Measurements from ENCODE around the gene FCN1. TPM values are rescaled to one million over a fixed set of nuclear protein-coding genes. Genes with fewer than 3 reads are reported as not detected.

FCN1 gene
- polyA plus RNA-seq, 1 of the 3 experiments (the other 2 are of a cell fraction): not detected

- no peak overlapping the region for H3K4me3 ChIP-seq (ENCODE audit: low read depth in 2 of 2, low read length in 1 of 2)
- WGBS (ENCODE audit: low lambda C conversion rate): 18% methylated on average over 2 of the region's 2 CpGs
- no peak overlapping the region for H3K27ac ChIP-seq (ENCODE audit: low read depth in 2 of 2, low read length in 1 of 2)
- 0 out of 2 replicates have a peak, but pooled peaks cover 4% of the 10 kb centered on the region for H4K20me1 ChIP-seq (ENCODE audit: insufficient read depth)
- H3K9ac ChIP-seq: no peak overlapping the region
- no peaks in the 10 kb centered on the region for H3F3A ChIP-seq (replicated peaks; ENCODE audit: insufficient read depth)
- H3K27me3 ChIP-seq (ENCODE audit: insufficient read depth): no peaks in the 10 kb centered on the region
- no peaks in the 10 kb centered on the region for H3K9me3 ChIP-seq
- ChIA-PET POLR2A (no interaction called here), CTCF (interaction anchor here (1.2 to 1.7 kb wide), 2 partner anchors 25 to 449 kb away, joined by 3 to 4 read pairs; no protein-coding TSS in a partner anchor)
- TF ChIP-seq TAF1 (IDR thresholded peaks at IDR 0.05; ENCODE audit: borderline replicate concordance, low read depth, low read length) (no peak), PBX3 (IDR thresholded peaks at IDR 0.05) (no peak), ELF1 (IDR thresholded peaks at IDR 0.05) (no peak), CTCF (IDR thresholded peaks at IDR 0.05) (no peak), RXRA (IDR thresholded peaks at IDR 0.05; ENCODE audit: borderline replicate concordance, low read depth) (no peak), GABPA (IDR thresholded peaks at IDR 0.05; ENCODE audit: low read depth) (no peak), NRF1 (IDR thresholded peaks at IDR 0.05; ENCODE audit: low read depth, low read length) (no peak), TEAD4 (IDR thresholded peaks at IDR 0.05; ENCODE audit: borderline replicate concordance, insufficient read depth) (no peak), GATA2 (CRISPR knock-in tag; IDR thresholded peaks at IDR 0.05) (no peak), USF2 (IDR thresholded peaks at IDR 0.05; ENCODE audit: borderline replicate concordance, low read depth, low read length) (no peak)
- H2AFZ ChIP-seq (ENCODE audit: low read depth): no peak overlapping the region
- H3K4me2 ChIP-seq: no peak overlapping the region
- H3K4me1 ChIP-seq (ENCODE audit: control insufficient read depth in 1 of 2, insufficient read depth in 2 of 2, low read depth in 1 of 2, low read length in 1 of 2): peaks cover 0 to 9% of the 10 kb centered on the region in 2 experiments; a peak in 2 of 4 replicates
- H3K9me2 ChIP-seq: no peaks in the 10 kb centered on the region
- no peaks in the 10 kb centered on the region for H3K79me2 ChIP-seq (ENCODE audit: insufficient read depth)
- no peaks in the 10 kb centered on the region for H3K36me3 ChIP-seq (replicated peaks in 1 of 2; ENCODE audit: control insufficient read depth in 1 of 2, insufficient read depth in 2 of 2, low read length in 1 of 2)
- no peak for DNase-seq
These were observed 19.4 kb downstream of the FCN1 start for GRCh38 chr9:134898319-134898718.

DNA sequence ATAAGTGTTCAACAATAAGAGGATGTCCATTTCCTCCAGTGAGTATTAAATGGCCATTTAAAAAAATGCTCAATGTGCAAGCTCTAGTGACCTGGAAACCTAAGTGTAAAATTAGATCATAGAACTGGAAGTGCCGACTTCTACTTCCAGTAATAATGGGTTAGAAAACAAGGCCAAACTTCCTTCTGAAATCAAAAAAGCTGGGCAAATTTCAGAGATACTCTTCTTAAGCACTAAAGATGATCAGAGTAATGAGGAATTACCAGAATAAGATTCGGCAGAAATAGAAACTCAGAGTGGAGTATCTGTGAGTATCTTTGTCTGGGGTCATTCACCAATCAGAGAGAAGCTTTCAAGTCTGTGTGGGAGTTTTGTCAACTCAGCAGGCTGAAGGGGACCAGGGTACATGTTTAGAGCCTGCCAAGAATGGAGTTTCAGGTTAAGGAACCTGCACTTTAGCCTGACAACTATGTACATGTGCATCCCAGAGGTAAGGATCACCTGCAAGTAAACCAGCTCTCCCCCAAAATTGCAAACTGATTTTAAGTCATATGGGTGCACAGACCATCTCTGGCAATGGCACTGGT, 20.0 kb downstream of the FCN1 start:
- Histone ChIP-seq H3K79me2 (ENCODE audit: insufficient read depth) (no peaks in the 10 kb centered on the region), H3K36me3 (replicated peaks in 1 of 2; ENCODE audit: control insufficient read depth in 1 of 2, insufficient read depth in 2 of 2, low read length in 1 of 2) (no peaks in the 10 kb centered on the region), H3K4me1 (ENCODE audit: control insufficient read depth in 1 of 2, insufficient read depth in 2 of 2, low read depth in 1 of 2, low read length in 1 of 2) (peaks cover 0 to 9% of the 10 kb centered on the region in 2 experiments; a peak in 2 of 4 replicates), H3K4me2 (no peak overlapping the region), H3F3A (replicated peaks; ENCODE audit: insufficient read depth) (no peaks in the 10 kb centered on the region), H4K20me1 (ENCODE audit: insufficient read depth) (0 out of 2 replicates have a peak, but pooled peaks cover 4% of the 10 kb centered on the region), H3K9me3 (no peaks in the 10 kb centered on the region), H2AFZ (ENCODE audit: low read depth) (no peak overlapping the region), H3K9ac (no peak overlapping the region), H3K9me2 (no peaks in the 10 kb centered on the region), H3K4me3 (ENCODE audit: low read depth in 2 of 2, low read length in 1 of 2) (no peak overlapping the region), H3K27ac (ENCODE audit: low read depth in 2 of 2, low read length in 1 of 2) (no peak overlapping the region), H3K27me3 (ENCODE audit: insufficient read depth) (no peaks in the 10 kb centered on the region)
- no peak for TF ChIP-seq FOXM1 (IDR thresholded peaks at IDR 0.05; ENCODE audit: low read depth)
- no peak for TF ChIP-seq CHD2 (IDR thresholded peaks at IDR 0.05; ENCODE audit: low read length, partially characterized antibody)
- no peak for DNase-seq
- WGBS (ENCODE audit: low lambda C conversion rate): 70% methylated on average over 2 of the region's 2 CpGs
- ChIA-PET CTCF (interaction anchor here (1.2 to 1.7 kb wide), 2 partner anchors 26 to 448 kb away, joined by 3 to 4 read pairs; no protein-coding TSS in a partner anchor), POLR2A (no interaction called here)

Measured in SK-N-SH (cell line).